Measurements from ENCODE around the gene RNF213. TPM values are rescaled to one million over a fixed set of nuclear protein-coding genes. Genes with fewer than 3 reads are reported as not detected.

Gene RNF213
- polyA plus RNA-seq, 1 of the 3 experiments (the other 2 are of a cell fraction), result 57.5 TPM

DNA sequence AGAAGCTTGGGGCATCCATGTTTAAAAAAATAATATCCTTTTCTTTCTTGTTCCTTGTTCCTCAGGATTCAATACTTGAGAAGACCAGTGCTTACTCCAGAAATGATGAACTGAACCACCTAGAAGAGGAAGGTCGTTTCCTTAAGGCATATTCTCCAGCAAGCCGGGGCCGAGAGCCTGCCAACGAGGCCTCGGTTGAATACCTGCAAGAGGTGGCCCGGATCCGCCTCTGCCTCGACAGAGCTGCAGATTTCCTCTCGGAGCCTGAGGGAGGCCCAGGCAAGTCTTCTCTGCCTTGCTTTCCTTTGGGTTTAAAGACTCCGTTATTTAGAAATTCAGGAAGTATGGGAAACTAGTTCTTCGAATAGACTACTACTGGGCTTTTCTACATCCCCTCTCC is 111.8 kb downstream of the RNF213 start (continued):
- TF ChIP-seq, protein P1, sequence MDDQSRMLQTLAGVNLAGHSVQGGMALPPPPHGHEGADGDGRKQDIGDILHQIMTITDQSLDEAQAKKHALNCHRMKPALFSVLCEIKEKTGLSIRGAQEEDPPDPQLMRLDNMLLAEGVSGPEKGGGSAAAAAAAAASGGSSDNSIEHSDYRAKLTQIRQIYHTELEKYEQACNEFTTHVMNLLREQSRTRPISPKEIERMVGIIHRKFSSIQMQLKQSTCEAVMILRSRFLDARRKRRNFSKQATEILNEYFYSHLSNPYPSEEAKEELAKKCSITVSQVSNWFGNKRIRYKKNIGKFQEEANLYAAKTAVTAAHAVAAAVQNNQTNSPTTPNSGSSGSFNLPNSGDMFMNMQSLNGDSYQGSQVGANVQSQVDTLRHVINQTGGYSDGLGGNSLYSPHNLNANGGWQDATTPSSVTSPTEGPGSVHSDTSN (IDR thresholded peaks at IDR 0.05), result no peak
- TF ChIP-seq, protein P2, sequence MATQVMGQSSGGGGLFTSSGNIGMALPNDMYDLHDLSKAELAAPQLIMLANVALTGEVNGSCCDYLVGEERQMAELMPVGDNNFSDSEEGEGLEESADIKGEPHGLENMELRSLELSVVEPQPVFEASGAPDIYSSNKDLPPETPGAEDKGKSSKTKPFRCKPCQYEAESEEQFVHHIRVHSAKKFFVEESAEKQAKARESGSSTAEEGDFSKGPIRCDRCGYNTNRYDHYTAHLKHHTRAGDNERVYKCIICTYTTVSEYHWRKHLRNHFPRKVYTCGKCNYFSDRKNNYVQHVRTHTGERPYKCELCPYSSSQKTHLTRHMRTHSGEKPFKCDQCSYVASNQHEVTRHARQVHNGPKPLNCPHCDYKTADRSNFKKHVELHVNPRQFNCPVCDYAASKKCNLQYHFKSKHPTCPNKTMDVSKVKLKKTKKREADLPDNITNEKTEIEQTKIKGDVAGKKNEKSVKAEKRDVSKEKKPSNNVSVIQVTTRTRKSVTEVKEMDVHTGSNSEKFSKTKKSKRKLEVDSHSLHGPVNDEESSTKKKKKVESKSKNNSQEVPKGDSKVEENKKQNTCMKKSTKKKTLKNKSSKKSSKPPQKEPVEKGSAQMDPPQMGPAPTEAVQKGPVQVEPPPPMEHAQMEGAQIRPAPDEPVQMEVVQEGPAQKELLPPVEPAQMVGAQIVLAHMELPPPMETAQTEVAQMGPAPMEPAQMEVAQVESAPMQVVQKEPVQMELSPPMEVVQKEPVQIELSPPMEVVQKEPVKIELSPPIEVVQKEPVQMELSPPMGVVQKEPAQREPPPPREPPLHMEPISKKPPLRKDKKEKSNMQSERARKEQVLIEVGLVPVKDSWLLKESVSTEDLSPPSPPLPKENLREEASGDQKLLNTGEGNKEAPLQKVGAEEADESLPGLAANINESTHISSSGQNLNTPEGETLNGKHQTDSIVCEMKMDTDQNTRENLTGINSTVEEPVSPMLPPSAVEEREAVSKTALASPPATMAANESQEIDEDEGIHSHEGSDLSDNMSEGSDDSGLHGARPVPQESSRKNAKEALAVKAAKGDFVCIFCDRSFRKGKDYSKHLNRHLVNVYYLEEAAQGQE (IDR thresholded peaks at IDR 0.05; ENCODE audit: low read depth, low read length), result no peak
- TF ChIP-seq, protein P3, sequence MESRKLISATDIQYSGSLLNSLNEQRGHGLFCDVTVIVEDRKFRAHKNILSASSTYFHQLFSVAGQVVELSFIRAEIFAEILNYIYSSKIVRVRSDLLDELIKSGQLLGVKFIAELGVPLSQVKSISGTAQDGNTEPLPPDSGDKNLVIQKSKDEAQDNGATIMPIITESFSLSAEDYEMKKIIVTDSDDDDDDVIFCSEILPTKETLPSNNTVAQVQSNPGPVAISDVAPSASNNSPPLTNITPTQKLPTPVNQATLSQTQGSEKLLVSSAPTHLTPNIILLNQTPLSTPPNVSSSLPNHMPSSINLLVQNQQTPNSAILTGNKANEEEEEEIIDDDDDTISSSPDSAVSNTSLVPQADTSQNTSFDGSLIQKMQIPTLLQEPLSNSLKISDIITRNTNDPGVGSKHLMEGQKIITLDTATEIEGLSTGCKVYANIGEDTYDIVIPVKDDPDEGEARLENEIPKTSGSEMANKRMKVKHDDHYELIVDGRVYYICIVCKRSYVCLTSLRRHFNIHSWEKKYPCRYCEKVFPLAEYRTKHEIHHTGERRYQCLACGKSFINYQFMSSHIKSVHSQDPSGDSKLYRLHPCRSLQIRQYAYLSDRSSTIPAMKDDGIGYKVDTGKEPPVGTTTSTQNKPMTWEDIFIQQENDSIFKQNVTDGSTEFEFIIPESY (IDR thresholded peaks at IDR 0.05; ENCODE audit: borderline replicate concordance, low read depth), result no peak
- TF ChIP-seq RFX5 (IDR thresholded peaks at IDR 0.05; ENCODE audit: low read length), result no peak
- TF ChIP-seq MEF2A (IDR thresholded peaks at IDR 0.05; ENCODE audit: borderline replicate concordance, low read depth), result no peak

DNA sequence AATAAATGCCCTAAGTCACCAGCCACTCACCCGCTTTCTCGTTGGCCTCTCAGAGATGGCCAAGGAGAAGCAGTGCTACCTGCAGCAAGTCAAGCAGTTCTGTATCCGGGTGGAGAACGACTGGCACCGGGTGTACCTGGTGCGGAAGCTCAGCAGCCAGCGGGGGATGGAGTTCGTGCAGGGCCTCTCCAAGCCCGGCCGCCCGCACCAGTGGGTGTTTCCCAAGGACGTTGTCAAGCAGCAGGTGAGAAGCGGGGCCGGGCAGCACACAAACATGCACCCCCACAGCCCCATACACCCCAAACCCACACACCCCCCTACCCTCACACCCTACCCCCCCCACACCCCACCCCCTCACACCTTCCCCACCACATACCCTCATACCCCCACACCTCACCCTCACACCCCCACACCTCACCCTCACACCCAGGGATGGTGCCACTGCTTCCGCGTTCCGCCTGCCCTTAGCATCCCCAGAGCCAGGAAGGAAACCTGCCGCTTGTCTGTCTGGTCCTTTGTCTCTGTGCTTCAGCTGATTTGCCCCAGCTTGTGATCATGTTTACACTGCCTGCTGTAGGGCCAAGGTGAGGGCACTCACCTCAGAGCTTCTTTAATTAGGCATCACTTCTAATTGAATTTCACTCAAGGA is 112.4 kb downstream of the RNF213 start:
- CTCF ChIA-PET, result no interaction called here
- WGBS (ENCODE audit: low lambda C conversion rate), result 98% methylated on average over 15 of the region's 18 CpGs
- no peaks in the 10 kb centered on the region for H3K27me3 ChIP-seq (ENCODE audit: insufficient read depth)
- no peak overlapping the region for H2AFZ ChIP-seq (ENCODE audit: low read depth)
- no peak overlapping the region for H3K4me3 ChIP-seq (ENCODE audit: low read depth in 2 of 2, low read length in 1 of 2)
- no peaks in the 10 kb centered on the region for H3K79me2 ChIP-seq (ENCODE audit: insufficient read depth)
- H3K4me1 ChIP-seq (ENCODE audit: control insufficient read depth in 1 of 2, insufficient read depth in 2 of 2, low read depth in 1 of 2, low read length in 1 of 2), result no peaks in the 10 kb centered on the region
- POLR2A ChIA-PET, result no interaction called here
- no peaks in the 10 kb centered on the region for H3K9me3 ChIP-seq
- H3K27ac ChIP-seq (ENCODE audit: low read depth in 2 of 2, low read length in 1 of 2), result no peak overlapping the region
- H3K36me3 ChIP-seq (replicated peaks in 1 of 2; ENCODE audit: control insufficient read depth in 1 of 2, insufficient read depth in 2 of 2, low read length in 1 of 2), result peaks cover 71 to 88% of the 10 kb centered on the region in 2 experiments
- no peak for TF ChIP-seq GATA2 (CRISPR knock-in tag; IDR thresholded peaks at IDR 0.05)
- TF ChIP-seq, protein P4, sequence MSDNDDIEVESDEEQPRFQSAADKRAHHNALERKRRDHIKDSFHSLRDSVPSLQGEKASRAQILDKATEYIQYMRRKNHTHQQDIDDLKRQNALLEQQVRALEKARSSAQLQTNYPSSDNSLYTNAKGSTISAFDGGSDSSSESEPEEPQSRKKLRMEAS (IDR thresholded peaks at IDR 0.05; ENCODE audit: low read depth), result no peak
- TF ChIP-seq, protein P1 (IDR thresholded peaks at IDR 0.05), result no peak
- TF ChIP-seq EZH2phosphoT487 (IDR thresholded peaks at IDR 0.05; ENCODE audit: borderline replicate concordance, low read depth), result no peak
- no peak for TF ChIP-seq RAD21 (IDR thresholded peaks at IDR 0.05; ENCODE audit: low read length)
- no peak for TF ChIP-seq SIN3A (IDR thresholded peaks at IDR 0.05; ENCODE audit: borderline replicate concordance, low read depth, low read length)
- TF ChIP-seq FOXJ3 (CRISPR knock-in tag; IDR thresholded peaks at IDR 0.05), result no peak
- TF ChIP-seq, protein P3 (IDR thresholded peaks at IDR 0.05; ENCODE audit: borderline replicate concordance, low read depth), result no peak
- TF ChIP-seq, protein P5, sequence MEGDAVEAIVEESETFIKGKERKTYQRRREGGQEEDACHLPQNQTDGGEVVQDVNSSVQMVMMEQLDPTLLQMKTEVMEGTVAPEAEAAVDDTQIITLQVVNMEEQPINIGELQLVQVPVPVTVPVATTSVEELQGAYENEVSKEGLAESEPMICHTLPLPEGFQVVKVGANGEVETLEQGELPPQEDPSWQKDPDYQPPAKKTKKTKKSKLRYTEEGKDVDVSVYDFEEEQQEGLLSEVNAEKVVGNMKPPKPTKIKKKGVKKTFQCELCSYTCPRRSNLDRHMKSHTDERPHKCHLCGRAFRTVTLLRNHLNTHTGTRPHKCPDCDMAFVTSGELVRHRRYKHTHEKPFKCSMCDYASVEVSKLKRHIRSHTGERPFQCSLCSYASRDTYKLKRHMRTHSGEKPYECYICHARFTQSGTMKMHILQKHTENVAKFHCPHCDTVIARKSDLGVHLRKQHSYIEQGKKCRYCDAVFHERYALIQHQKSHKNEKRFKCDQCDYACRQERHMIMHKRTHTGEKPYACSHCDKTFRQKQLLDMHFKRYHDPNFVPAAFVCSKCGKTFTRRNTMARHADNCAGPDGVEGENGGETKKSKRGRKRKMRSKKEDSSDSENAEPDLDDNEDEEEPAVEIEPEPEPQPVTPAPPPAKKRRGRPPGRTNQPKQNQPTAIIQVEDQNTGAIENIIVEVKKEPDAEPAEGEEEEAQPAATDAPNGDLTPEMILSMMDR (IDR thresholded peaks at IDR 0.05), result no peak
- no peak for TF ChIP-seq JUND (IDR thresholded peaks at IDR 0.05)
- no peak overlapping the region for H3K9ac ChIP-seq
- DNase-seq, result no peak
- H3K9me2 ChIP-seq, result no peaks in the 10 kb centered on the region
- no peaks in the 10 kb centered on the region for H3F3A ChIP-seq (replicated peaks; ENCODE audit: insufficient read depth)
- H4K20me1 ChIP-seq (ENCODE audit: insufficient read depth), result no peaks in the 10 kb centered on the region
- no peak overlapping the region for H3K4me2 ChIP-seq

All from SK-N-SH (cell line).